H9 (cell line): ENCODE measurements around the gene SEBOX. TPM values are rescaled to one million over a fixed set of nuclear protein-coding genes. Genes with fewer than 3 reads are reported as not detected.

ENCODE experiments used
- DNase-seq: peaks from one replicate; pipeline ENCODE4 v3.0.0-alpha.2; 2017
- H2AFZ ChIP-seq: one replicate; pipeline ENCODE4 v1.6.1; 2013; ENCODE audit warnings: mild to moderate bottlenecking, low read length, control low read depth, moderate library complexity
- H2AK5ac ChIP-seq: 2 replicates; pipeline ENCODE4 v1.6.1; 2013; ENCODE audit warnings: low read length, control low read depth, mixed read lengths; ENCODE audit not compliant: insufficient read length
- H2BK120ac ChIP-seq: one replicate; pipeline ENCODE4 v1.6.1; 2013; ENCODE audit warnings: low read depth, mild to moderate bottlenecking, low read length, control low read depth, inconsistent platforms; ENCODE audit not compliant: poor library complexity, severe bottlenecking
- H2BK12ac ChIP-seq: 2 replicates; pipeline ENCODE4 v1.6.1; 2013; ENCODE audit warnings: low read length, control low read depth, mixed read lengths, low read depth; ENCODE audit not compliant: insufficient read length
- H2BK15ac ChIP-seq: 2 replicates; pipeline ENCODE4 v1.6.1; 2013; ENCODE audit warnings: low read depth, low read length, control low read depth
- H2BK20ac ChIP-seq: one replicate; pipeline ENCODE4 v1.6.1; 2013; ENCODE audit warnings: low read depth, mild to moderate bottlenecking, low read length, control low read depth, inconsistent platforms; ENCODE audit not compliant: poor library complexity, severe bottlenecking
- H2BK5ac ChIP-seq: 2 replicates; pipeline ENCODE4 v1.6.1; 2013; ENCODE audit warnings: low read length, control low read depth, mixed read lengths; ENCODE audit not compliant: insufficient read length
- H3K14ac ChIP-seq: 2 replicates; pipeline ENCODE4 v1.6.1; 2013; ENCODE audit warnings: low read length, control low read depth; ENCODE audit not compliant: insufficient read depth
- H3K18ac ChIP-seq: 2 replicates; pipeline ENCODE4 v1.6.1; 2013; ENCODE audit warnings: low read depth, mild to moderate bottlenecking, mixed read lengths, low read length, control low read depth; ENCODE audit not compliant: insufficient read length
- H3K23ac ChIP-seq: 2 replicates; pipeline ENCODE4 v1.6.1; 2013; ENCODE audit warnings: low read length, control low read depth, mixed read lengths, low read depth; ENCODE audit not compliant: insufficient read length
- H3K23me2 ChIP-seq: 2 replicates; pipeline ENCODE4 v1.6.1; 2013; ENCODE audit warnings: low read depth, mild to moderate bottlenecking, mixed read lengths, low read length, control low read depth; ENCODE audit not compliant: insufficient read length, poor library complexity, severe bottlenecking
- H3K27ac ChIP-seq: 2 replicates; pipeline ENCODE4 v1.5.1; 2013; ENCODE audit warnings: low read length, control low read depth, mixed read lengths, low read depth; ENCODE audit not compliant: insufficient read length
- H3K27me3 ChIP-seq: 2 replicates; pipeline ENCODE4 v1.6.1; 2013; ENCODE audit warnings: low read length, control low read depth, inconsistent platforms; ENCODE audit not compliant: insufficient read depth
- H3K4ac ChIP-seq: 2 replicates; pipeline ENCODE4 v1.6.1; 2013; ENCODE audit warnings: low read depth, mild to moderate bottlenecking, control low read depth, inconsistent platforms, low read length, moderate library complexity
- H3K4me1 ChIP-seq: 2 replicates; pipeline ENCODE4 v1.6.1; 2013; ENCODE audit warnings: low read length, control low read depth, inconsistent platforms; ENCODE audit not compliant: insufficient read depth
- H3K4me2 ChIP-seq: 2 replicates; pipeline ENCODE4 v1.6.1; 2013; ENCODE audit warnings: low read length, control low read depth, mixed read lengths; ENCODE audit not compliant: insufficient read length, insufficient read depth
- H3K56ac ChIP-seq: 2 replicates; pipeline ENCODE4 v1.6.1; 2013; ENCODE audit warnings: low read depth, mild to moderate bottlenecking, mixed read lengths, low read length, control low read depth; ENCODE audit not compliant: insufficient read length
- H3K79me1 ChIP-seq: 2 replicates; pipeline ENCODE4 v1.6.1; 2013; ENCODE audit warnings: low read depth, mild to moderate bottlenecking, moderate library complexity, low read length, control low read depth, inconsistent platforms; ENCODE audit not compliant: insufficient read depth, poor library complexity, severe bottlenecking
- H3K79me2 ChIP-seq: 2 replicates; pipeline ENCODE4 v1.6.1; 2013; ENCODE audit warnings: low read length, control low read depth, inconsistent platforms; ENCODE audit not compliant: insufficient read depth
- H3K9ac ChIP-seq: 2 replicates; pipeline ENCODE4 v1.6.1; 2013; ENCODE audit warnings: low read length, control low read depth, mixed read lengths; ENCODE audit not compliant: insufficient read length; ENCODE audit errors: extremely low read depth
- H3K9me3 ChIP-seq: one replicate; pipeline ENCODE4 v1.6.1; 2013; ENCODE audit warnings: low read depth, low read length, inconsistent platforms; ENCODE audit not compliant: control insufficient read depth
- H3T11ph ChIP-seq: one replicate; pipeline ENCODE4 v1.6.1; 2013; ENCODE audit warnings: mild to moderate bottlenecking, low read length, control low read depth, inconsistent platforms
- H4K20me1 ChIP-seq: one replicate; pipeline ENCODE4 v1.6.1; 2013; ENCODE audit not compliant: control insufficient read depth, insufficient read length, insufficient read depth
- H4K5ac ChIP-seq: 2 replicates; pipeline ENCODE4 v1.6.1; 2013; ENCODE audit warnings: low read depth, mild to moderate bottlenecking, mixed read lengths, low read length, control low read depth; ENCODE audit not compliant: insufficient read length
- H4K8ac ChIP-seq: replicated peaks from 2 replicates; pipeline ENCODE4 v1.6.1; 2013; ENCODE audit warnings: low read length, control low read depth, mixed read lengths, low read depth; ENCODE audit not compliant: insufficient read length
- H4K91ac ChIP-seq: 2 replicates; pipeline ENCODE4 v1.6.1; 2013; ENCODE audit warnings: low read depth, mild to moderate bottlenecking, moderate library complexity, mixed read lengths, low read length, control low read depth; ENCODE audit not compliant: insufficient read length
- H3K27ac Mint-ChIP-seq, 3 experiments: 2 replicates in 2 of 3; 3 replicates in 1 of 3; pipeline ENCODE4 v1.8.0; 2020 to 2021; ENCODE audit warnings: mixed read lengths in 3 of 3, mild to moderate bottlenecking in 1 of 3, moderate library complexity in 1 of 3
- H3K27me3 Mint-ChIP-seq: 2 replicates; pipeline ENCODE4 v1.8.0; 2021; ENCODE audit warnings: low read depth, mild to moderate bottlenecking, moderate library complexity, mixed read lengths
- H3K36me3 Mint-ChIP-seq, 3 experiments: 2 replicates in 2 of 3; 3 replicates in 1 of 3; pipeline ENCODE4 v1.8.0; 2020 to 2021; ENCODE audit warnings: low read depth in 3 of 3, mixed read lengths in 3 of 3; ENCODE audit not compliant: insufficient read depth in 1 of 3
- H3K4me1 Mint-ChIP-seq, 2 experiments: 2 replicates each; pipeline ENCODE4 v1.8.0; 2020; ENCODE audit warnings: mixed read lengths in 2 of 2
- H3K4me3 Mint-ChIP-seq, 2 experiments: 2 replicates in 1 of 2; 3 replicates in 1 of 2; pipeline ENCODE4 v1.8.0; 2020 to 2021; ENCODE audit warnings: mild to moderate bottlenecking in 2 of 2, mixed read lengths in 2 of 2, moderate library complexity in 1 of 2
- H3K9me3 Mint-ChIP-seq, 2 experiments: 2 replicates in 1 of 2; 3 replicates in 1 of 2; pipeline ENCODE4 v1.8.0; 2020; ENCODE audit warnings: mild to moderate bottlenecking in 2 of 2, mixed read lengths in 2 of 2, moderate library complexity in 1 of 2
- whole genome bisulfite sequencing: extraction: QIAGEN DNeasy Blood & Tissue Kit; methylation state at CpG from one replicate; pipeline ENCODE4 v1.1.7; 2013; ENCODE audit warnings: missing lambda C conversion rate, low lambda C conversion rate, mixed read lengths; ENCODE audit not compliant: insufficient read length; ENCODE audit errors: extremely low coverage; 5-methylcytosine and 5-hydroxymethylcytosine counted together
- total RNA-seq: library from RNA; stranded (reverse); gene quantifications from 2 replicates; pipeline ENCODE4 v1.2.1, GENCODE V29; 2021
- TF ChIP-seq, protein P1 (sequence below): fragments of 200-600 bp; sonication (generic); conservative IDR thresholded peaks from 3 replicates; pipeline ENCODE4 v1.8.0; 2021; ENCODE audit warnings: antibody characterized with exemption, mild to moderate bottlenecking

SEBOX gene
- total RNA-seq, 1 experiment from 2014 or later, result not detected

DNA sequence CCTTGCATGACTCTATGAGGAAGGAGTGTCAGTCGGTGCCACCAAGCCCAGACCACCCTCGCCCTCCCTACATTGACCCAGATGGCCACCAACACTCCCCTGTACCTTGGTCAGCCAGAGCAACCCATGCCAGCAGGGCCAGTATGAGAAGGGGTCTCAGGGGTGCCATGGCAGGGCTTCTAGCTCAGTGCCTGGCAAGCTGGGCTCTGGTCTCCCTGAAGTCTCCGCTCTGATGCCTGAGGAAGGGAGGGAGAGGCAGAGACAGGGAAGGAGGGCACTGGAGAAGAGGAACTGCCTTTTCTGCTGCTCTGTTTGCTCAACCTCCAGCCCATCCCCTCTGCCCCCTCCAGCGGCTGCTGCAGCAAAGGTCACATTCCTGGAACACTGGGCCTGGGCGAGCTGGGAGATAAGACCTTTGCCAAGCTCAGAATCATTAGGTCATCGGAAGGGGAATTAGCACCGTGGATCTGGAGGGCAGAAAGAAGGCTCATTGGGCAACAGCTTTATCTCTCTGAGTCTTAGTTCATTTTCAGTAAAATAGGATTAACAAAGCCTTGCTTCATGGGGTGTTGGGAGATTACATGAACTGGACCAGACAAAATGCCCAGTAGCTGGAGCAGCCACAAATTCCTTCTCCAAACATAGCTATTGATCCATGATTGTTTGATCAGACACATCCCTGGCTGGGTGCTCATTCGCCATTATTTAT lies 5.2 kb upstream of the SEBOX start, which contains the start of gene VTN:
TSS of gene VTN (minus strand) at position 273 of the 709 bp plus-strand sequence. CDS start at position 169, 104 bp downstream.
- H3T11ph ChIP-seq, result no peak within 1 kb of the TSS
- Mint-ChIP-seq H3K9me3 (no peaks in the 10 kb centered on the region; a peak in 2 of 5 replicates), H3K27ac (peak within 1 kb of the TSS in 2 of 3 experiments; percentile 87 to 95; a peak in 4 of 7 replicates), H3K4me1 (peaks cover 14 to 21% of the 10 kb centered on the region in 2 experiments), H3K36me3 (peaks cover 0 to 6% (median 2%) of the 10 kb centered on the region in 3 experiments; a peak in 3 of 7 replicates), H3K4me3 (peak within 1 kb of the TSS; percentile 39 to 85; a peak in 4 of 5 replicates), H3K27me3 (peaks cover 32% of the 10 kb centered on the region)
- no peak within 1 kb of the TSS for H4K8ac ChIP-seq
- H4K91ac ChIP-seq, result no peak within 1 kb of the TSS
- H3K4me1 ChIP-seq, result peaks cover 2% of the 10 kb centered on the region; the same call in 1 of the 2 replicates
- no peaks in the 10 kb centered on the region for H3K79me1 ChIP-seq
- H2BK12ac ChIP-seq, result no peak within 1 kb of the TSS
- TF ChIP-seq, protein P1, sequence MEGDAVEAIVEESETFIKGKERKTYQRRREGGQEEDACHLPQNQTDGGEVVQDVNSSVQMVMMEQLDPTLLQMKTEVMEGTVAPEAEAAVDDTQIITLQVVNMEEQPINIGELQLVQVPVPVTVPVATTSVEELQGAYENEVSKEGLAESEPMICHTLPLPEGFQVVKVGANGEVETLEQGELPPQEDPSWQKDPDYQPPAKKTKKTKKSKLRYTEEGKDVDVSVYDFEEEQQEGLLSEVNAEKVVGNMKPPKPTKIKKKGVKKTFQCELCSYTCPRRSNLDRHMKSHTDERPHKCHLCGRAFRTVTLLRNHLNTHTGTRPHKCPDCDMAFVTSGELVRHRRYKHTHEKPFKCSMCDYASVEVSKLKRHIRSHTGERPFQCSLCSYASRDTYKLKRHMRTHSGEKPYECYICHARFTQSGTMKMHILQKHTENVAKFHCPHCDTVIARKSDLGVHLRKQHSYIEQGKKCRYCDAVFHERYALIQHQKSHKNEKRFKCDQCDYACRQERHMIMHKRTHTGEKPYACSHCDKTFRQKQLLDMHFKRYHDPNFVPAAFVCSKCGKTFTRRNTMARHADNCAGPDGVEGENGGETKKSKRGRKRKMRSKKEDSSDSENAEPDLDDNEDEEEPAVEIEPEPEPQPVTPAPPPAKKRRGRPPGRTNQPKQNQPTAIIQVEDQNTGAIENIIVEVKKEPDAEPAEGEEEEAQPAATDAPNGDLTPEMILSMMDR, result peak; percentile 29; the same call in 1 of the 3 replicates
- no peak within 1 kb of the TSS for H3K23ac ChIP-seq
- H2AFZ ChIP-seq, result no peak within 1 kb of the TSS
- H2BK5ac ChIP-seq, result no peak within 1 kb of the TSS
- no peak within 1 kb of the TSS for H4K5ac ChIP-seq
- H3K9me3 ChIP-seq, result no peaks in the 10 kb centered on the region
- H2BK15ac ChIP-seq, result no peak within 1 kb of the TSS
- no peak within 1 kb of the TSS; the same call in 1 of the 2 replicates for H3K14ac ChIP-seq
- no peak within 1 kb of the TSS for H2BK20ac ChIP-seq
- no peak within 1 kb of the TSS for H3K27ac ChIP-seq
- H3K79me2 ChIP-seq, result no peaks in the 10 kb centered on the region
- peaks cover 10% of the 10 kb centered on the region for H3K23me2 ChIP-seq
- no peak within 1 kb of the TSS for H3K18ac ChIP-seq
- H3K4ac ChIP-seq, result no peak within 1 kb of the TSS
- H2BK120ac ChIP-seq, result no peak within 1 kb of the TSS
- peaks cover 12% of the 10 kb centered on the region; the same call in 1 of the 2 replicates for H3K27me3 ChIP-seq
- peak within 1 kb of the TSS; percentile 53 for H3K4me2 ChIP-seq
- no CpG with 5 or more reads among the region's 8 CpGs for WGBS
- H3K9ac ChIP-seq, result no peak within 1 kb of the TSS
- no peak within 1 kb of the TSS for H2AK5ac ChIP-seq
- peak; percentile 89 for DNase-seq
- H4K20me1 ChIP-seq, result peaks cover 2% of the 10 kb centered on the region
- H3K56ac ChIP-seq, result no peak within 1 kb of the TSS
